Stimulated activated CD4-positive, alpha-beta T cell treated with anti-CD3 and anti-CD28 coated beads, Interleukin-2, amount 100 ng/mL, for 48 hours (primary cell): ENCODE measurements around the gene PCK1.

Experiments used
- DNase-seq, 2 donors: peaks; one replicate each; pipeline ENCODE4 v3.0.0-alpha.2; 2020

PCK1 gene

GRCh38 chr20:57577679-57578475 lies 17.0 kb downstream of the PCK1 start:
- no peak for DNase-seq

DNA sequence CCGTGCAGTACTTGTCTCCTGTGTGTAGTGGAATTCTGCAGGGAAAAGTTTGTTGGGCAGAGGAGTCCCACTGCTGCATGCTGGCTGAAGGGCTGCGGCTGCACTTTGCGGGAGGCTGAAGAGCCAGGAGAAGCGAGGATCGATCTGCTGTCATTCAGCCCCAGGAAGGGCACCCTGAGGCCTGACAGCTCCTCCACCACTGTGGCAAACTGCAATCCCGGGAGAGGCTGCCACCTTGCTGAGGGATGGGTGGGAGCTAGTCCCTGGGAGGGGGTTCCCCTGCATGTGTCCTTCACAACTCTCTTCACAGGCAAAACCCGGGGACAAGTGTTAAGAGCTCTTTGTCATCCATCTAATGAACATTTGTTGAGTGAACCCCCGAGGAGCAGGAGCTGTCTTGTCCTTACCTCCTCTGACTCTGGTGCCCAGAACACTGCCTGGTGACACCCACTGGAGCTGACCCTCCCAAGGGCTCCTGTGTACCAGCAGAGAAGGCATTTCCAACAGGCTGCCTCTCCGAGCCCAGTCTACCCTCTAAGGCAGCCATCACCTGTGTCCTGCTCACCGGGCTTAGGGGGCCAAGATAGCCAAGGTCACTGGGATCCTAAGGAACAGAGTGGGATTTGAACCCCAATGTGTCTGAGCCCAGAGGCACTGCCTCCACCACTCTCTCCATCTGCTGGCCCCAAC lies 17.7 kb downstream of the PCK1 start:
- no peak for DNase-seq

DNA sequence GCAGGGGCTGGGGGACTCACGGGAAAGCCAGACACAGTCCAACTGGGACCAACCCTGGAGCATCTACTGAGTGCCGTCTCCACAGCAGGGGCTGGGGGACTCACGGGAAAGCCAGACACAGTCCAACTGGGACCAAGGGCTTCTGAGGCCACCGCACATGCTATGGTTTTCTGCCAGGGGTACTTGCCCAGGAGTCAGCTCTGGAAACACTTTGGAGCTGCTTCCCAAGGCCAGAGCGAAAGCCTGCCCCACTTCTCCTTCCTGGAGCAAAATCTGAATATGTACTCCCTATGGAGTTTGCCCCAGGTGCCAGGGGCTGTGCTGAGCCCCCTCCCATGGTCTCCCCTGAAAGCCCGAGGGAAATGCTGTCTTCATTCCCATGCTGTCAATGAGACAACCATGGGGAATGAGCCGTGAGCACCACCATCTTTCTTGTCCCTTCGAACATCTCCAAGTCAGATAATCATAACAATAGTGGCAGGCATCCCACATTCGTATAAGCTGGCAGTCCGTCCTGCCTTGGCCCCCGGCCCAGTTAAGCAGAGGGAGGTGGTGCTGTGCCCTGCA lies 18.5 kb downstream of the PCK1 start:
- DNase-seq: no peak

- DNase-seq: no peak
These were observed 19.1 kb downstream of the PCK1 start for GRCh38 chr20:57579898-57580447.

GRCh38 chr20:57580478-57581201 lies 19.7 kb downstream of the PCK1 start:
- no peak for DNase-seq

DNA sequence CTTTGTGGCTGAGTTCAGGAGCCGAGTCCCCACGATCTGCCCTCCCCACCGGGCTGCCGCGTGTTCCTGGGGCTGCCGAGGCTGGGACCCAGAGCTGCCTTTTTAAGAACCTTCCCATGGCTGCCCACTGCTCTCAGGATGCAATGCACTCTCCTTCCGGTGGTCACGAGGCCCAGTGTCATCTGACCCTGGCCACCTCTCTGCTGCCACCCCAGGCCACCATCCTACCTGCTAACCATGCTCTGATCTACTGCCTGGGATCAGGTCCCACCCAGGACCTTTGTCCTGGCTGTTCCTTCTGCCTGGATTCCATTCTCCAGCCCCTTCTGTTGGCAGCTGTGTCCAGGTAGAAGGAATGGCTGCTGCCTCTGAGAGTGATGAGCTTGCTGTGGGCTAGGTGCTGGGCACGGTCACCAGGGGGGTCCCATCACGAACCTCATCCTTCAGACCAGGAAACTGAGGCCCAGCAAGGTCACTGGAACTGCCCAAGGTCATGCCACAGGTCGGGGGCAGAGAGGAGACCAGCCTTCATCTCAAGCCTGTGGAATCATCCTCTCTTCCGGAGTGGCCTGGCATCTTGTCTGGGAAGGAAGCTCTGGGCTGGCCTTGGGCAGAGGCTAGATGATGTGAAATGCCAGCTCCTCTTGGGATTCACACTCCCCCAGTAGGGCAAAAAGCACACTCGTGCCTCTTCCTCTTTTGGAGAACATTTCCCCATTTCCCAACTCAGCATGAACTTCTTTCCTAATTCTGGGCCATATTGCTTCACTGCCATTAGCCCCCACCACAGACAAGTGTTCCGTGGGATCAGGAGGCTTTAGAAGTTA lies 20.5 kb downstream of the PCK1 start:
- no peak for DNase-seq

DNA sequence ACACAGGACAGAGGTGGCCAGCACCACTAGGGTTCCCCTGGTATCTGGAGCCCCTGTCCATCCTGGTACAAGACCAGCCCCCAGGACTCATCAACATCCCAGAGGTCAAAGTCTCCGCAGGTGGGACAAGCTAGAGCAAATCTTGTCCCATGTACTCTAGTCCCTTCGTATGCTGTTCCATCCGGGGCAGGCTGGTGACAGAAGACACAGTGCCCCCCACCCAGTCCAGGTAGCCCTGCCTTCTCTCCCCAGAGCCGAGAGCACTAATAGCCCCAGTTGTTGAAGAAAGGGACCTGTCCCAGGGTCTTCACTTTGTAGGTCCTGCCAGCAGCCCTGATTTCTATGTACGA lies 21.1 kb downstream of the PCK1 start:
- no peak for DNase-seq

- no peak for DNase-seq
These were observed 21.8 kb downstream of the PCK1 start for GRCh38 chr20:57582432-57583288.

DNA sequence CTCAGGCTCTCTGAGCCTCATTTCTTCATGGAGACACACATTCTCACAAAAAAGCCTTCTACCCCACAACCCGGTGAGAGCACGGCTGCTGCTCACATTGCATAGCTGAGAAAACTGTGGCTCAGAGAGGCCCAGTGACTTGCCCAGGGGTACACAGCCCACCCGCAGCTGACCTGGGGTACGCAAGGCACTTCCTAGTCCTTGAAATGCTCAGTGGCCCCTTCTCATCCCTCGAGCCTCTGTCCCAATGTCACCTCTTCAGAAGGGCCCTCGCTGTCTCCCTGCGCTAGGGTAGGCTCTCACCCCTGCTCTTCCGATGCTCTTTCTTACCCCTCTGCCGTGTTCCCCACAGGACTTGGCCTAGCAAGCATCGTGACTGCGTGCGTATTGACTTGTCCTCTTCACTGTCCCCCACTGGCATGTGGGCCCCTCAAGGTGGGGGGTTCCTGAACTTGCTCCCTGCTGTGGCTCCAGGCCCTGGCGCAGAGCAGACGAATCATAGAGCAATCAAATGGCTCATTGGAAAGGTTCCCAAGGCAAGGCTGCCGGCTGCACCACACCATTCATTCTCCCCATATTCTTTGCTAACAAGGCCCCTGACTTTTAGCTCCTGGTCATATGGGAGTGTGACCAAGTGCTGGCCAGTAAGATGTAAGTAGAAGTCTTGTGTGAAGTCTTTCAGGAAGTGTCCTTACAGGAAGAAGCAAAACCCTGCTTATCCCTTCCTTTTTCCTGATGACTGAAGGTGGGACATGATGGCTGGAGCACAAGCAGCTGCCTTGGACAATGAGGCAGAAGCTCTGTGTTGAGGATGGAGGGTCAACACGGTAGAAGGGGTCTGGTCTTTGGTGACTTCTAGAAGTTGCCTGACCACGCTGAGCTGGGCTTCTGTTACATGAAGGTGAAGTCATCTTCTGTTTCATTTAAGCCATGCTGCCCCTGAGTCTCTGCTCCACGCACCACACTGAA lies 22.7 kb downstream of the PCK1 start:
- no peak for DNase-seq

DNA sequence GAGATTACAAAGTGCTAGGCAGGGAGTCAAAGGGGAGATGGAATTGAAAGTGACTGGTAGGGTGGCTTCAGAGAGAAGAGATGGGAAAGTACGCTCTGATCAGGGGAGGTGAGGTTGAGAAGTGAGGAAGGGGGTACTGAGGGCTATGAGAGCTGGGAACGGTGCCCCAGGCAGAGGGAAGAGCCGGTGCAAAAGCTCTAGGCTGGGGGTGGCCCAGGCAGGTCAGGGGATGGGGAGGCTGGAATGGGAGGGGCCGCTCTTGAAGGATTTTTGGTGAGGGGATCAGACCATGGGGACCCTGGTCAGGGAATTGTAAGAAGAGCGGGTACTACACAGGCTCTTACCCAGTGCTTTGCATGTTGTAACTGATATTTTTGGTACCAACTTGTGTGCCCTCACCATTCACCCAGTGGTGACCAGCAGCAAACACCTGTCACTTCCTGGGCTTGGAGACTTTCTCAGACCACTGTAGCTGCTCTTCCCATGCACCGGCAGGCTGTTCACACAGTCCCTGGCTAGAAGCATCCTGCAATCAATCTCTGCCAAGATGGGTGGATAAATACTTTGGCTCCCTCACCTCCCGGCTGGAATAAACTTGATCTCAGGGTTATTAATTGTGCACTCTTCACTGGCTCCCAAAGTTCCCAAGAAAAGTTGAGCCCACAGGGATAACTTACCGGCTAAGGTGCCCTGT lies 24.0 kb downstream of the PCK1 start:
- no peak for DNase-seq

GRCh38 chr20:57585466-57586213 lies 24.7 kb downstream of the PCK1 start:
- DNase-seq: no peak

DNA sequence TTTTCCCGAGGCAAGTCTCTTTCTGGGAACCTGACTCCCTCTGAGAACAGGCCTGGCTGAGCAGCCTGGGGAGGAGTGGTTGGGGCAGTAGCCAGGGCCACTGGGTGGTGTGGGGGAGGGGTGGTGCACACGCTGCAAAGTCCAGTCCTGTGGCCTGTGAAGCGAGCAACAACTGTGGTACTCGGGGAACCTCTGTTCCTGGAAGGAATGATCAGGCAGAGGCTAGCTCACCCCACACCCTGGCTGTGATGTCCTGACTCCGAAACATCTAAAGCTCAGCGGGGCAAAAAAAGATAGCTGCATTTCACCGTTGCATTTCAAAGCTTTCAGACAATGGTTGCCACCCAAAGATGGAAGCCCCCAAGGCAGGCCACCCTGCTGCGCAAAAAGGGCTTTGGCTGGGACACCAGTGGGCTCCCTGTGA lies 25.5 kb downstream of the PCK1 start:
- no peak for DNase-seq

GRCh38 chr20:57586943-57587277 lies 26.0 kb downstream of the PCK1 start:
- DNase-seq: no peak

DNA sequence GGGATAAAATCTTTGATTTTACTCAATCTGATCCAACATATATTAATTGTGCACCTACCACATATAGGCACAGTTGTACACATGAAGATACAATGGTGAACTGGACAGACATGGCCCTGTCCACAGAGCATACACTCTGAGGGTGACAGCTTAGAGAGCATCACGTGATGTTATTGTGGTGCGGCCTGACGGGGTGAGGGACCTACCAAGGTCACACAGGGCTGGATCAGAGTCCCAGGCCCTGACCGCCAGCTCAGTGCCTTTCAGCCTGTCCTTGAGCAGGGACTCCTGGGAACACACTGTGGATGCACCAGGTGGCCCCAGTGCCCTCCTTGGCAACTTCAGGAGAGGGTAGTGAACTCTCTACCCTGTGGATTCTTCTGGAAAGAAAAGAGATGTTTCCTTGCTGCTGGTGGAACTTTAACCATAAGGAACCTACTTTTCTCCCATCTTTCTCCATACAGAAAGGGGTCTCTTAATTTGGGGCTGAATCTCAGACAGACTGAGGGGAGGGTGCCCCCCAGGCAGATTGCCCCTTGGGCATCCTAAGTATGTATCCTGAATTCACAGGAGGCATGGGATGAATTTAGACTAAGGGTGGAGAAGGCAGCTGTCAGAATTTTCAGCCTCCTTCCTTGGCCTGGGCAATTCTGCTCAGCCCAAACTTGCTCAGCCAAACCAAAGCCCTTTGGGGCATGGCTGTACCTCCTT lies 26.5 kb downstream of the PCK1 start:
- no peak for DNase-seq

- DNase-seq: no peak
These were observed 27.1 kb downstream of the PCK1 start for GRCh38 chr20:57587989-57588377.

- no peak for DNase-seq
These were observed 27.7 kb downstream of the PCK1 start for GRCh38 chr20:57588596-57588995.

DNA sequence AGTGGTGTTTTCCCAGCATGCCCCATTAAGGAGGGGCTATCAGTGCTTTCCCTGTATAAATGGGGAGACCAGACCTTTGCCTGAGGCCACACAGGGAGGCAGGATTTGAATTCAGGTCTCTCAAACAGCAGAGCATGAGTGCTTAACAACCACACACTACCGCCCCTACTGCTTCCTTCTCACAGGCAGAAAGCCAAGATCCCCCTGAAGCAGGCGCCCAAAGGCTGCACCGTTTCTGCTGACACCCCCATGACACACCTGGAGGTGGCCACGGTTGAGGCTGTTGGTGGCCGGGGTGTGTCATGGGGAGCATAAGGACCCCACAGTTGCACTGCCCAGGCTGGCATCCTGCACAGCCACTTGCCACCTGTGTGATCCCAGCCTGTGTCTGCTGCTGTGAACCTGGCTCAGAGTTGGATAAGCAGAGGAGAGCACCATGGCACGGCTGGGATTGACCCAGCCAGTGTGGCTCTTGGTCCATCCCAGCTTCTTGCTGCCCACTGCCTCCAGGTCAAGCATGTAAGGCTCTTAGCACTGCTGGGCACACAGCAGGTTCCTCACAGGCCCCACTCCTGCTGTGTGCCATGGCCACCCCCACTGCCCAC lies 28.3 kb downstream of the PCK1 start:
- DNase-seq: no peak
